HG03558 (cell line): ENCODE results near the gene BRAF.
"Not testable (repeated sequence)": the region's sequence is repeated elsewhere in the genome, so short reads cannot be mapped to it uniquely, and the experiment has no call there.

ENCODE experiments used
- ATAC-seq: cut with Tn5 transposase; IDR thresholded peaks from one replicate; pipeline ENCODE4 v1.9.1; 2021; ENCODE audit warnings: moderate number of reproducible peaks; ENCODE audit not compliant: unreplicated experiment; ENCODE audit errors: extremely low read depth

Gene BRAF

GRCh38 chr7:140688341-140688740 is 236.4 kb downstream of the BRAF start:
- no peak for ATAC-seq

- ATAC-seq, result no peak
Observed at GRCh38 chr7:140686921-140687320, 237.8 kb downstream of the BRAF start.

- ATAC-seq, result no peak
Observed at GRCh38 chr7:140685407-140686087, 239.2 kb downstream of the BRAF start.

- no peak for ATAC-seq
Observed at GRCh38 chr7:140684066-140684950, 240.4 kb downstream of the BRAF start.

GRCh38 chr7:140683657-140684056 is 241.1 kb downstream of the BRAF start:
- ATAC-seq, result no peak

- ATAC-seq, result no peak
Observed at GRCh38 chr7:140681766-140682165, 243.0 kb downstream of the BRAF start.

GRCh38 chr7:140680886-140681285 is 243.8 kb downstream of the BRAF start:
- ATAC-seq, result no peak

- ATAC-seq, result no peak
Observed at GRCh38 chr7:140679186-140679585, 245.5 kb downstream of the BRAF start.

GRCh38 chr7:140678816-140679130 is 246.0 kb downstream of the BRAF start:
- ATAC-seq, result no peak

- ATAC-seq, result no peak
Observed at GRCh38 chr7:140678081-140678815, 246.5 kb downstream of the BRAF start.

- ATAC-seq, result no peak
Observed at GRCh38 chr7:140677496-140677895, 247.2 kb downstream of the BRAF start.

GRCh38 chr7:140676956-140677355 is 247.8 kb downstream of the BRAF start:
- ATAC-seq, result not testable (repeated sequence)

GRCh38 chr7:140676306-140676705 is 248.4 kb downstream of the BRAF start:
- ATAC-seq, result peak; percentile 54

- ATAC-seq, result no peak
Observed at GRCh38 chr7:140675726-140676125, 249.0 kb downstream of the BRAF start.

- ATAC-seq, result no peak
Observed at GRCh38 chr7:140674899-140675701, 249.6 kb downstream of the BRAF start.

- no peak for ATAC-seq
Observed at GRCh38 chr7:140674356-140674800, 250.4 kb downstream of the BRAF start.

- no peak for ATAC-seq
Observed at GRCh38 chr7:140673774-140674155, 251.0 kb downstream of the BRAF start.

GRCh38 chr7:140673063-140673773 is 251.5 kb downstream of the BRAF start:
- ATAC-seq, result no peak

GRCh38 chr7:140672382-140673062 is 252.2 kb downstream of the BRAF start, which contains the start of gene ADCK2:
ADCK2 (plus strand) TSS chr7:140672945; CDS start chr7:140673331, 386 bp downstream.
- ATAC-seq, result no peak
